Measurements from ENCODE around the gene MEPCE.
A peak's percentile ranks its signal among the peaks of the same experiment; 100 is the strongest.

DNA sequence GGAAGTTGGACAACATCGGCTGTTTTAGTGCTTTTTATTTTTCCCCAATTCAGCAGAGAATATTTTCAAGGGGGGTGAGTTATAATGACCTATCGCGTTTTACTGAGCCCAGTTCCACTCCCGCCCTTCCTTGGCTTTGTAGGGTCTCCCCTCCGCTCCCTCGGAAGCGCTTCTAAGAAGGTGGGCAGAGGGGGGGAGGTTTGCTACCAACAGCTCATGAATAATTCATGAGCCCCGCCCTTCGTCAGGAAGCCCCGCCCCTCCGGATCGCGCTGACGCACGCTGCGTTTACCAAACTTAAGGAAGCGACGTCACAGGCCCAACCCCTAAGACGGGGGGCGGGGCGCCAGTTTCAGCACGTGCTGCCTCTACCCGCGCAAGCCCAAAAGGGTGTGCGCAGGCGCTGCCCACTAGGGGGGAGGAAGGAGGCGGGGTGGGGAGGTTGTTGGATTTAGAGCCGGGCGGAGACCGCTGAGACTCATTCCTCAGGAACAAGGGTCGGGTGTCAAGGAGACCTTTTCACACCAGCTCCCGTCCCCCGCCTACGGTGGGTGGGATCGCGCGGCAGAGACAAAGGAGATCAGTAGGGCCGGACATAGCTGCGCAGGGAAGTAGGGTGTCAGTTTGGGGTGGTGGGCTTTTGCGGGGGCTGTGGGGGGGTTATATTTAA, 529 bp upstream of the MEPCE start:
- TF ChIP-seq, protein P1, sequence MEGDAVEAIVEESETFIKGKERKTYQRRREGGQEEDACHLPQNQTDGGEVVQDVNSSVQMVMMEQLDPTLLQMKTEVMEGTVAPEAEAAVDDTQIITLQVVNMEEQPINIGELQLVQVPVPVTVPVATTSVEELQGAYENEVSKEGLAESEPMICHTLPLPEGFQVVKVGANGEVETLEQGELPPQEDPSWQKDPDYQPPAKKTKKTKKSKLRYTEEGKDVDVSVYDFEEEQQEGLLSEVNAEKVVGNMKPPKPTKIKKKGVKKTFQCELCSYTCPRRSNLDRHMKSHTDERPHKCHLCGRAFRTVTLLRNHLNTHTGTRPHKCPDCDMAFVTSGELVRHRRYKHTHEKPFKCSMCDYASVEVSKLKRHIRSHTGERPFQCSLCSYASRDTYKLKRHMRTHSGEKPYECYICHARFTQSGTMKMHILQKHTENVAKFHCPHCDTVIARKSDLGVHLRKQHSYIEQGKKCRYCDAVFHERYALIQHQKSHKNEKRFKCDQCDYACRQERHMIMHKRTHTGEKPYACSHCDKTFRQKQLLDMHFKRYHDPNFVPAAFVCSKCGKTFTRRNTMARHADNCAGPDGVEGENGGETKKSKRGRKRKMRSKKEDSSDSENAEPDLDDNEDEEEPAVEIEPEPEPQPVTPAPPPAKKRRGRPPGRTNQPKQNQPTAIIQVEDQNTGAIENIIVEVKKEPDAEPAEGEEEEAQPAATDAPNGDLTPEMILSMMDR (IDR thresholded peaks at IDR 0.05): peak; percentile 29 to 80 (median 72)
- TF ChIP-seq POLR2A (IDR thresholded peaks at IDR 0.05) (peak; percentile 91), EP300 (IDR thresholded peaks at IDR 0.05) (peak; percentile 84)
